SKM-1 (cell line): ENCODE data around the gene CFAP74.

Source experiments
- DNase-seq: peaks from one replicate; lab custom pipeline; 2025; ENCODE audit not compliant: unreplicated experiment; lab: John Stamatoyannopoulos, UW

The CFAP74 gene

GRCh38 chr1:2003541-2004131 is at the start of gene CFAP74:
Gene CFAP74, minus strand, starts transcription at chr1:2003786. Its CDS starts 12,830 bp downstream, at chr1:1990956.
- no peak for DNase-seq

- DNase-seq, result no peak
Measured at GRCh38 chr1:2053217-2053616, 49.6 kb upstream of the CFAP74 start.

GRCh38 chr1:2052756-2053155 is 49.2 kb upstream of the CFAP74 start:
- DNase-seq, result no peak

GRCh38 chr1:2052054-2052679 is 48.6 kb upstream of the CFAP74 start:
- no peak for DNase-seq

GRCh38 chr1:2050793-2051682 is 47.5 kb upstream of the CFAP74 start:
- no peak for DNase-seq

- DNase-seq, result no peak
Measured at GRCh38 chr1:2050461-2050792, 46.8 kb upstream of the CFAP74 start.

- peak; percentile 51 for DNase-seq
Measured at GRCh38 chr1:2049718-2050431, 46.3 kb upstream of the CFAP74 start, which contains the start of gene PRKCZ. Gene PRKCZ, plus strand, starts transcription at chr1:2050411. Its CDS starts 220 bp downstream, at chr1:2050631.

GRCh38 chr1:2049225-2049717 is 45.7 kb upstream of the CFAP74 start:
- DNase-seq, result no peak

GRCh38 chr1:2047749-2048729 is 44.5 kb upstream of the CFAP74 start:
- no peak for DNase-seq

- no peak for DNase-seq
Measured at GRCh38 chr1:2046953-2047748, 43.6 kb upstream of the CFAP74 start.

GRCh38 chr1:2046174-2046917 is 42.8 kb upstream of the CFAP74 start:
- peak; percentile 10 for DNase-seq

- DNase-seq, result no peak
Measured at GRCh38 chr1:2045468-2046173, 42.0 kb upstream of the CFAP74 start.

GRCh38 chr1:2044510-2045319 is 41.1 kb upstream of the CFAP74 start:
- peak; percentile 48 for DNase-seq

GRCh38 chr1:2043886-2044285 is 40.3 kb upstream of the CFAP74 start:
- DNase-seq, result no peak

GRCh38 chr1:2042830-2043773 is 39.5 kb upstream of the CFAP74 start:
- no peak for DNase-seq

GRCh38 chr1:2041887-2042286 is 38.3 kb upstream of the CFAP74 start:
- DNase-seq, result no peak
